SK-N-MC (cell line): ENCODE data around the gene COX17.

Experiments used
- EZH2 ChIP-seq: fragments of 200-600 bp; sonication (generic); IDR thresholded peaks from one replicate; pipeline ENCODE4 v1.6.1; 2017; ENCODE audit warnings: antibody characterized with exemption
- FOXP2 ChIP-seq: optimal IDR thresholded peaks from 2 replicates; pipeline ENCODE3; 2011; ENCODE audit warnings: mild to moderate bottlenecking, moderate library complexity; ENCODE audit not compliant: insufficient read depth; ENCODE audit errors: extremely low read length, control extremely low read depth
- POLR2AphosphoS5 ChIP-seq: IDR thresholded peaks from 2 replicates; pipeline ENCODE4 v1.6.1; 2012; ENCODE audit warnings: mild to moderate bottlenecking, low read depth, low read length, borderline replicate concordance

- TF ChIP-seq EZH2 = no peak
- TF ChIP-seq POLR2AphosphoS5 = no peak
- TF ChIP-seq FOXP2 = no peak
These were observed 18.3 kb upstream of the COX17 start for GRCh38 chr3:119695480-119695879.
